SK-N-SH (cell line): ENCODE data around the gene KCNJ12. TPM values are rescaled to one million over a fixed set of nuclear protein-coding genes. Genes with fewer than 3 reads are reported as not detected.

Source experiments
- CTCF ChIA-PET: fragments of 300-600, 350-600 bp; formaldehyde crosslinking; extraction: SDS; loops from one replicate; lab custom pipeline; 2021; lab: Yijun Ruan, JAX
- POLR2A ChIA-PET: fragments of 350-600 bp; sonication (Branson Sonifier 250); formaldehyde crosslinking; extraction: SDS; loops from one replicate; lab custom pipeline; 2020; ENCODE audit warnings: antibody characterized with exemption, inconsistent platforms; lab: Yijun Ruan, JAX
- DNase-seq: peaks from one replicate; pipeline ENCODE4 v3.0.0; 2012
- H2AFZ ChIP-seq: fragments of 200-600 bp; sonication (generic); 2 replicates; pipeline ENCODE4 v1.8.1; 2016; ENCODE audit warnings: antibody characterized with exemption, mild to moderate bottlenecking, low read depth
- H3F3A ChIP-seq: fragments of 200-600 bp; sonication (generic); replicated peaks from 2 replicates; pipeline ENCODE3; 2016; ENCODE audit warnings: antibody characterized with exemption, mild to moderate bottlenecking; ENCODE audit not compliant: insufficient read depth
- H3K27ac ChIP-seq, 2 experiments: fragments of 200-500 bp in 1 of 2; fragments of 200-600 bp in 1 of 2; sonication (Bioruptor generic) in 1 of 2; sonication (generic), shearing (Covaris generic) in 1 of 2; 2 replicates each; pipeline versions ENCODE4 v1.5.1 to v1.6.1; 2014 to 2016; ENCODE audit warnings: low read depth in 2 of 2, inconsistent platforms in 1 of 2, low read length in 1 of 2, mild to moderate bottlenecking in 1 of 2, mixed read lengths in 1 of 2
- H3K27me3 ChIP-seq: fragments of 200-600 bp; sonication (generic), shearing (Covaris generic); 2 replicates; pipeline ENCODE4 v1.6.1; 2016; ENCODE audit warnings: mixed run types; ENCODE audit not compliant: insufficient read depth
- H3K36me3 ChIP-seq, 2 experiments: fragments of 200-500 bp in 1 of 2; fragments of 200-600 bp in 1 of 2; sonication (Bioruptor generic) in 1 of 2; sonication (generic) in 1 of 2; replicated peaks in 1 of 2; 2 replicates each; pipeline versions ENCODE3 to v1.5.1; 2014 to 2016; ENCODE audit warnings: low read length in 1 of 2, mild to moderate bottlenecking in 1 of 2; ENCODE audit not compliant: insufficient read depth in 2 of 2, control insufficient read depth in 1 of 2
- H3K4me1 ChIP-seq, 2 experiments: fragments of 200-500 bp in 1 of 2; fragments of 200-600 bp in 1 of 2; sonication (Bioruptor generic) in 1 of 2; sonication (generic), shearing (Covaris generic) in 1 of 2; 2 replicates each; pipeline versions ENCODE4 v1.5.1 to v1.6.1; 2014 to 2016; ENCODE audit warnings: low read depth in 1 of 2, low read length in 1 of 2, mixed run types in 1 of 2; ENCODE audit not compliant: insufficient read depth in 2 of 2, control insufficient read depth in 1 of 2
- H3K4me2 ChIP-seq: fragments of 200-600 bp; sonication (generic), shearing (Covaris generic); 2 replicates; pipeline ENCODE4 v1.6.1; 2017; ENCODE audit warnings: mixed run types
- H3K4me3 ChIP-seq, 2 experiments: fragments of 200-500 bp in 1 of 2; fragments of 200-600 bp in 1 of 2; sonication (Bioruptor generic) in 1 of 2; sonication (generic), shearing (Covaris generic) in 1 of 2; 2 replicates each; pipeline versions ENCODE4 v1.5.1 to v1.8.1; 2014 to 2016; ENCODE audit warnings: low read depth in 2 of 2, inconsistent platforms in 1 of 2, low read length in 1 of 2, mild to moderate bottlenecking in 1 of 2, mixed read lengths in 1 of 2, moderate library complexity in 1 of 2
- H3K79me2 ChIP-seq: fragments of 200-600 bp; sonication (generic); 2 replicates; pipeline ENCODE4 v1.8.1; 2017; ENCODE audit warnings: mild to moderate bottlenecking; ENCODE audit not compliant: insufficient read depth
- H3K9ac ChIP-seq: fragments of 200-600 bp; sonication (generic); 2 replicates; pipeline ENCODE4 v1.6.1; 2017; ENCODE audit warnings: mixed run types
- H3K9me2 ChIP-seq: fragments of 200-600 bp; sonication (generic); 2 replicates; pipeline ENCODE4 v1.6.1; 2017; ENCODE audit warnings: mixed run types
- H3K9me3 ChIP-seq: fragments of 200-600 bp; sonication (generic); 2 replicates; pipeline ENCODE4 v1.6.1; 2017; ENCODE audit warnings: mixed run types, mild to moderate bottlenecking, moderate library complexity
- H4K20me1 ChIP-seq: fragments of 200-600 bp; sonication (generic); 2 replicates; pipeline ENCODE4 v1.6.1; 2017; ENCODE audit warnings: mild to moderate bottlenecking, mixed run types; ENCODE audit not compliant: insufficient read depth
- ELF1 ChIP-seq: IDR thresholded peaks from 2 replicates; pipeline ENCODE4 v1.4.0; 2012
- FOXM1 ChIP-seq: IDR thresholded peaks from 2 replicates; pipeline ENCODE4 v1.4.0; 2012; ENCODE audit warnings: low read depth, mild to moderate bottlenecking
- GATA2 ChIP-seq: sonication (generic); formaldehyde crosslinking; IDR thresholded peaks from 2 replicates; pipeline ENCODE4 v1.5.0; 2020; ENCODE audit warnings: mild to moderate bottlenecking, missing genetic modification reagents
- MXI1 ChIP-seq: IDR thresholded peaks from 2 replicates; pipeline ENCODE4 v1.6.1; 2012; ENCODE audit warnings: mild to moderate bottlenecking, low read depth, low read length, improper control_type of control experiment
- POLR2AphosphoS5 ChIP-seq: IDR thresholded peaks from 2 replicates; pipeline ENCODE4 v1.6.1; 2012; ENCODE audit warnings: low read depth, low read length
- RCOR1 ChIP-seq: fragments of 150-350 bp; IDR thresholded peaks from 2 replicates; pipeline ENCODE4 v1.6.1; 2017; ENCODE audit warnings: antibody characterized with exemption, low read length
- RXRA ChIP-seq: IDR thresholded peaks from 2 replicates; pipeline ENCODE4 v1.4.0; 2012; ENCODE audit warnings: low read depth, mild to moderate bottlenecking, borderline replicate concordance
- SMC3 ChIP-seq: IDR thresholded peaks from 2 replicates; pipeline ENCODE4 v1.6.1; 2012; ENCODE audit warnings: low read depth, low read length, improper control_type of control experiment
- WGBS: methylation state at CpG from one replicate; pipeline ENCODE4 v1.1.6; 2017; ENCODE audit warnings: low lambda C conversion rate; 5-methylcytosine and 5-hydroxymethylcytosine counted together
- polyA plus RNA-seq, 3 experiments: library from polyadenylated mRNA; depleted of rRNA; stranded (reverse); fragments of >200 nt; gene quantifications; 2 replicates each; pipeline ENCODE4 v1.2.3, GENCODE V29; 2012
- TF ChIP-seq, protein P1 (sequence below): fragments of 200-600 bp; sonication (generic); IDR thresholded peaks from 2 replicates; pipeline ENCODE4 v1.6.1; 2017; ENCODE audit warnings: antibody characterized with exemption, mild to moderate bottlenecking, moderate library complexity
- TF ChIP-seq, protein P2 (sequence below): IDR thresholded peaks from 2 replicates; pipeline ENCODE4 v1.4.0; 2012; ENCODE audit warnings: low read depth
- TF ChIP-seq, protein P3 (sequence below): IDR thresholded peaks from 2 replicates; pipeline ENCODE4 v1.4.0; 2012; ENCODE audit warnings: low read depth, borderline replicate concordance

Gene KCNJ12
- polyA plus RNA-seq, 1 of the 3 experiments (the other 2 are of a cell fraction): 0.36 TPM

DNA sequence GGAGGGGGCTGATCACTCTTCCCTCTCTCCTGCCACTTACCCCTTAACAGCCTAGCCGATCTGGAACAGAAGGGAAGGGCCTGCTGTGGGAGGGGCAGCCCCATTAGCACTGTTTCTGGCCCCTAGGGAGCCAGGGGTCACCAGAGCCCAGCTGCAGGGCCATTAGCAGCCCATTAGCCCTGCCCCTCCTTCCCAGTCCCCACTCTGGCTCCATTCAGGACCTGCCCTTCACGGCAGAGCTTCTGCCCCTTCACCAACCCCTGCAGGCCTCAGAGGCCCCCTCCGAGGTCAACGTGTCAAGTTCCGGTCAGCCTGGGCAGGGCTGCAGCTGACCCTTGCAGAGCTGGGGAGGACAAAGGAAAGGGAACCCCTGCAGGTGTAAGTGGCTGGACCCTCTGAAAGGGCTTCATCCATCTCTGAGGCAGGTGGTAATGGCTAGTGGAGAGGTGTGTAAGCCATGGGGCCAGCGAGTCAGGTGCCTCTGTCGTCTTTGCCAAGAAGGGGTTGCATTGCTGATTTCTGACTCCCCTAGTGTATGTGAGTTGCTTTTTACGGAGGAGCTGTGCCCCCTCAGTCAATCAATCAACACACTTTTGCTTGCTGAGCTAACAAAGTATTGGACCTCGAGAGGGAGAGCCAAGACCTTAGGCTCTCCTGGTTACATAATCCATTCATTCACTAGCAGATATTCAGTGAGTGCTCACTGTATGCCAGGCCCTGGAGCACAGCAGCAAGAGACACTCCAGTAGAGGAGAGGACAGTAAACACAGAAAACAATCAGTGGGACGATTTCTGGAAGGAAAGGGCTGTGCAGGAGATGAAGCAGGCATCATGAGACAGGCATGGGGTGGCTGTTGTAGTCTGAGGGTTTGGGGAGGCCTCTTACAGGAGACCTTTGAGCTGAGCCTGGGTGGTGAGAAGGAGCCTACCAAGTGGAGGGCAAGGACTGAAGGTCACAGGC, 18.2 kb upstream of the KCNJ12 start (continued):
- TF ChIP-seq, protein P1, sequence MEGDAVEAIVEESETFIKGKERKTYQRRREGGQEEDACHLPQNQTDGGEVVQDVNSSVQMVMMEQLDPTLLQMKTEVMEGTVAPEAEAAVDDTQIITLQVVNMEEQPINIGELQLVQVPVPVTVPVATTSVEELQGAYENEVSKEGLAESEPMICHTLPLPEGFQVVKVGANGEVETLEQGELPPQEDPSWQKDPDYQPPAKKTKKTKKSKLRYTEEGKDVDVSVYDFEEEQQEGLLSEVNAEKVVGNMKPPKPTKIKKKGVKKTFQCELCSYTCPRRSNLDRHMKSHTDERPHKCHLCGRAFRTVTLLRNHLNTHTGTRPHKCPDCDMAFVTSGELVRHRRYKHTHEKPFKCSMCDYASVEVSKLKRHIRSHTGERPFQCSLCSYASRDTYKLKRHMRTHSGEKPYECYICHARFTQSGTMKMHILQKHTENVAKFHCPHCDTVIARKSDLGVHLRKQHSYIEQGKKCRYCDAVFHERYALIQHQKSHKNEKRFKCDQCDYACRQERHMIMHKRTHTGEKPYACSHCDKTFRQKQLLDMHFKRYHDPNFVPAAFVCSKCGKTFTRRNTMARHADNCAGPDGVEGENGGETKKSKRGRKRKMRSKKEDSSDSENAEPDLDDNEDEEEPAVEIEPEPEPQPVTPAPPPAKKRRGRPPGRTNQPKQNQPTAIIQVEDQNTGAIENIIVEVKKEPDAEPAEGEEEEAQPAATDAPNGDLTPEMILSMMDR: no peak
- TF ChIP-seq ELF1: no peak
- TF ChIP-seq, protein P2, sequence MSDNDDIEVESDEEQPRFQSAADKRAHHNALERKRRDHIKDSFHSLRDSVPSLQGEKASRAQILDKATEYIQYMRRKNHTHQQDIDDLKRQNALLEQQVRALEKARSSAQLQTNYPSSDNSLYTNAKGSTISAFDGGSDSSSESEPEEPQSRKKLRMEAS: no peak

DNA sequence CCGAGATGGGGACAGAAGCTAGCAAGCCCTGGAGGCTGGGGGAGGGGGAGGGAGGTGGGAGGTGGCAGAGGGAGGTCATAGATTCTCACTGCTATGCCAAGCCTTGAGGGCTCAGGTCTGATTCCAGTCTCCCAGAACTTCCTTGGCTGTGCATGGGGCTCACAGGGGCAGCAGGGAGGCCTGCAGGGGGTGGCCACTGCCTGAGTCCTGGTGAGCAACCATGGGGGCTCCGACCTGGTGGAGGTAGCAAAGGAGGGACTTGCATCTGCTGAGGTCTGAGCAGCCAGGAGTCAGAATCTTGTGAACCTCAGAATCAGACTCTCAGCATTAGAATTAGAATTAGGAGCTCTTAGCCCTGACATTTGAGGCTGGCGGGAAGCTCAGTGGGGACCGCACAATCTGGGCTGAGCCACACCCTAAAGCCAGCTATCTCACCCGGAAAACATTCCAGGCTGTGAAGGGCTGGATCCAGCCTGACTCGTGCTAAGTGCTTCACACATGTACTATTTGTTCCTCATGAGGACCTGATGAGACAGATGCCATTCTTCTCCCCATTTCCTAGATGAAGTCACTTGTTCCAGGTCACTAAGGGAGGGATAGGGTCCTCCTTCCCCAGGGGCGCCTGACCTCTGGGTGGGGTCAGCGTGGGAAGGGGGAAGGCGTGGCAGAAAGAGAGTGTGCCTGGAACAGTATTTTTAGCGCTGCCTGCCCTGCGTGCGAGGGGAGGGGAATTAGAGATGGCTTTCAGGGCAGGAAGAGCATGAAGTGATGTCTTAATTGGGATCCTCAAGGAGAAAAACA, 17.3 kb upstream of the KCNJ12 start:
- Histone ChIP-seq H3K27ac (no peak overlapping the region), H3K9ac (no peak overlapping the region), H3K4me3 (no peak overlapping the region), H3K27me3 (no peaks in the 10 kb centered on the region), H3K79me2 (no peaks in the 10 kb centered on the region), H3K4me1 (peaks cover 0 to 23% of the 10 kb centered on the region in 2 experiments; a peak in 1 of 4 replicates), H2AFZ (no peak overlapping the region), H3K4me2 (no peak overlapping the region), H3K36me3 (no peaks in the 10 kb centered on the region), H3F3A (no peaks in the 10 kb centered on the region), H3K9me2 (no peaks in the 10 kb centered on the region), H4K20me1 (no peaks in the 10 kb centered on the region), H3K9me3 (no peaks in the 10 kb centered on the region)
- TF ChIP-seq RCOR1 (no peak), RXRA (no peak), POLR2AphosphoS5 (no peak), GATA2 (no peak), SMC3 (no peak), FOXM1 (no peak), MXI1 (no peak)
- TF ChIP-seq, protein P2: no peak
- TF ChIP-seq, protein P3, sequence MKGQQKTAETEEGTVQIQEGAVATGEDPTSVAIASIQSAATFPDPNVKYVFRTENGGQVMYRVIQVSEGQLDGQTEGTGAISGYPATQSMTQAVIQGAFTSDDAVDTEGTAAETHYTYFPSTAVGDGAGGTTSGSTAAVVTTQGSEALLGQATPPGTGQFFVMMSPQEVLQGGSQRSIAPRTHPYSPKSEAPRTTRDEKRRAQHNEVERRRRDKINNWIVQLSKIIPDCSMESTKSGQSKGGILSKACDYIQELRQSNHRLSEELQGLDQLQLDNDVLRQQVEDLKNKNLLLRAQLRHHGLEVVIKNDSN: no peak
- POLR2A ChIA-PET: no interaction called here
- DNase-seq: no peak
- WGBS: 67% methylated on average over 11 of the region's 12 CpGs
- CTCF ChIA-PET: no interaction called here
